ENCODE results near the gene AVPI1.
A peak's percentile ranks its signal among the peaks of the same experiment; 100 is the strongest.

Gene AVPI1

GRCh38 chr10:97632949-97633884 is 53.8 kb downstream of the AVPI1 start, which contains the start of gene MORN4:
TSS of gene MORN4 (minus strand) at chr10:97633500. CDS start at chr10:97619653, 13,847 bp downstream.
- Histone ChIP-seq H3K9me3 (ENCODE audit: insufficient read depth, low read length) (no peaks in the 10 kb centered on the region), H3K4me3 (ENCODE audit: insufficient read length, low read depth) (peak within 1 kb of the TSS; percentile 74), H3K27me3 (ENCODE audit: insufficient read depth, insufficient read length) (no peaks in the 10 kb centered on the region), H3K36me3 (ENCODE audit: insufficient read depth, insufficient read length, low read length) (no peaks in the 10 kb centered on the region), H3K9ac (ENCODE audit: insufficient read length, low read depth) (peak within 1 kb of the TSS; percentile 84), H3K4me1 (ENCODE audit: insufficient read depth, insufficient read length) (no peaks in the 10 kb centered on the region)
- TF ChIP-seq YY1 (IDR thresholded peaks at IDR 0.05; ENCODE audit: insufficient read depth, insufficient read length) (peak; percentile 93), ZNF274 (IDR thresholded peaks at IDR 0.05; ENCODE audit: low read depth, low read length) (no peak), SUZ12 (IDR thresholded peaks at IDR 0.05; ENCODE audit: extremely low read depth, insufficient read depth, insufficient read length) (no peak)
- DNase-seq (ENCODE audit: low read depth, low spot score): peak; percentile 72

- no peak for DNase-seq (ENCODE audit: low read depth, low spot score)
- H3K9me3 ChIP-seq (ENCODE audit: insufficient read depth, low read length): no peaks in the 10 kb centered on the region
- TF ChIP-seq SUZ12 (IDR thresholded peaks at IDR 0.05; ENCODE audit: extremely low read depth, insufficient read depth, insufficient read length): no peak
- TF ChIP-seq ZNF274 (IDR thresholded peaks at IDR 0.05; ENCODE audit: low read depth, low read length): no peak
- TF ChIP-seq YY1 (IDR thresholded peaks at IDR 0.05; ENCODE audit: insufficient read depth, insufficient read length): no peak
- no peaks in the 10 kb centered on the region for H3K4me1 ChIP-seq (ENCODE audit: insufficient read depth, insufficient read length)
- H3K4me3 ChIP-seq (ENCODE audit: insufficient read length, low read depth): no peak overlapping the region
- H3K36me3 ChIP-seq (ENCODE audit: insufficient read depth, insufficient read length, low read length): no peaks in the 10 kb centered on the region
- no peak overlapping the region for H3K9ac ChIP-seq (ENCODE audit: insufficient read length, low read depth)
- no peaks in the 10 kb centered on the region for H3K27me3 ChIP-seq (ENCODE audit: insufficient read depth, insufficient read length)
Measured at GRCh38 chr10:97631098-97631497, 55.9 kb downstream of the AVPI1 start.

- DNase-seq (ENCODE audit: low read depth, low spot score): no peak
- no peak overlapping the region for H3K4me3 ChIP-seq (ENCODE audit: insufficient read length, low read depth)
- no peaks in the 10 kb centered on the region for H3K27me3 ChIP-seq (ENCODE audit: insufficient read depth, insufficient read length)
- no peak overlapping the region for H3K9ac ChIP-seq (ENCODE audit: insufficient read length, low read depth)
- H3K36me3 ChIP-seq (ENCODE audit: insufficient read depth, insufficient read length, low read length): no peaks in the 10 kb centered on the region
- TF ChIP-seq YY1 (IDR thresholded peaks at IDR 0.05; ENCODE audit: insufficient read depth, insufficient read length) (no peak), SUZ12 (IDR thresholded peaks at IDR 0.05; ENCODE audit: extremely low read depth, insufficient read depth, insufficient read length) (no peak), ZNF274 (IDR thresholded peaks at IDR 0.05; ENCODE audit: low read depth, low read length) (no peak)
- H3K4me1 ChIP-seq (ENCODE audit: insufficient read depth, insufficient read length): no peaks in the 10 kb centered on the region
- no peaks in the 10 kb centered on the region for H3K9me3 ChIP-seq (ENCODE audit: insufficient read depth, low read length)
Measured at GRCh38 chr10:97629289-97629688, 57.8 kb downstream of the AVPI1 start.

DNA sequence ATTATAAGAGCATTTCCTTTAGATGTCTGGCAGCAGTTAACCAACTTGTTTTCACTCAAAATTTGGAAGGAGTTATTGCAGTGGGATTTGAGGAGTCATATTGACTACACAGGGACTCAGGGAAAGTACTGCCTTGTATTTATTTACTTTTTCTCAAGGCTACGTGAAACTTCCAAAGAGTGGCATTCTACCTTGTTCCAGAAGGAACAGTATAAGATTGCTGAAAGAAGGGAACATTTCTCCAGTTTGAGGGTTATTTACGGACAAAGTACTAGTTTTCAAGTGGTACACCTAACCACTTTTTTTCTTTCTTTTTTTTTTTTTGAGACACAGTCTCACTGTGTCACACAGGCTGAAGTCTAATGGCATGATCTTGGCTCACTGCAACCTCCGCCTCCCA is 58.8 kb downstream of the AVPI1 start:
- no peak for DNase-seq (ENCODE audit: low read depth, low spot score)
- no peaks in the 10 kb centered on the region for H3K9me3 ChIP-seq (ENCODE audit: insufficient read depth, low read length)
- no peaks in the 10 kb centered on the region for H3K4me1 ChIP-seq (ENCODE audit: insufficient read depth, insufficient read length)
- no peak overlapping the region for H3K9ac ChIP-seq (ENCODE audit: insufficient read length, low read depth)
- no peaks in the 10 kb centered on the region for H3K27me3 ChIP-seq (ENCODE audit: insufficient read depth, insufficient read length)
- H3K4me3 ChIP-seq (ENCODE audit: insufficient read length, low read depth): no peak overlapping the region
- H3K36me3 ChIP-seq (ENCODE audit: insufficient read depth, insufficient read length, low read length): no peaks in the 10 kb centered on the region
- TF ChIP-seq YY1 (IDR thresholded peaks at IDR 0.05; ENCODE audit: insufficient read depth, insufficient read length) (no peak), ZNF274 (IDR thresholded peaks at IDR 0.05; ENCODE audit: low read depth, low read length) (no peak), SUZ12 (IDR thresholded peaks at IDR 0.05; ENCODE audit: extremely low read depth, insufficient read depth, insufficient read length) (no peak)

GRCh38 chr10:97627731-97628130 is 59.3 kb downstream of the AVPI1 start:
- H3K36me3 ChIP-seq (ENCODE audit: insufficient read depth, insufficient read length, low read length): no peaks in the 10 kb centered on the region

More at GRCh38 chr10:97627731-97628130, 59.3 kb downstream of the AVPI1 start:
- no peaks in the 10 kb centered on the region for H3K27me3 ChIP-seq (ENCODE audit: insufficient read depth, insufficient read length)
- H3K4me3 ChIP-seq (ENCODE audit: insufficient read length, low read depth): no peak overlapping the region
- no peak for DNase-seq (ENCODE audit: low read depth, low spot score)
- no peak overlapping the region for H3K9ac ChIP-seq (ENCODE audit: insufficient read length, low read depth)
- no peaks in the 10 kb centered on the region for H3K4me1 ChIP-seq (ENCODE audit: insufficient read depth, insufficient read length)
- TF ChIP-seq SUZ12 (IDR thresholded peaks at IDR 0.05; ENCODE audit: extremely low read depth, insufficient read depth, insufficient read length): no peak
- no peak for TF ChIP-seq ZNF274 (IDR thresholded peaks at IDR 0.05; ENCODE audit: low read depth, low read length)
- TF ChIP-seq YY1 (IDR thresholded peaks at IDR 0.05; ENCODE audit: insufficient read depth, insufficient read length): no peak
- no peaks in the 10 kb centered on the region for H3K9me3 ChIP-seq (ENCODE audit: insufficient read depth, low read length)

All from NT2/D1 (cell line).